NCI-H748 (cell line): ENCODE data around the gene TBPL1.
"Not testable (repeated sequence)": the region's sequence is repeated elsewhere in the genome, so short reads cannot be mapped to it uniquely, and the experiment has no call there.

Experiments used
- DNase-seq: peaks from one replicate; lab custom pipeline; 2025; ENCODE audit not compliant: unreplicated experiment; lab: John Stamatoyannopoulos, UW

The TBPL1 gene

GRCh38 chr6:133952815-133953633 is at the start of gene TBPL1:
Gene TBPL1 (plus strand): TSS chr6:133953224. CDS start chr6:133980126, 26,902 bp downstream.
- peak; percentile 98 for DNase-seq

GRCh38 chr6:133903855-133904254 is 49.2 kb upstream of the TBPL1 start:
- no peak for DNase-seq

- DNase-seq: no peak
Measured at GRCh38 chr6:133906050-133906449, 47.0 kb upstream of the TBPL1 start.

- peak; percentile 95 for DNase-seq
Measured at GRCh38 chr6:133916650-133917151, 36.3 kb upstream of the TBPL1 start.

GRCh38 chr6:133917781-133918180 is 35.2 kb upstream of the TBPL1 start:
- DNase-seq: no peak

GRCh38 chr6:133918208-133918930 is 34.7 kb upstream of the TBPL1 start:
- no peak for DNase-seq

GRCh38 chr6:133919362-133919761 is 33.7 kb upstream of the TBPL1 start:
- DNase-seq: no peak

GRCh38 chr6:133921249-133921859 is 31.7 kb upstream of the TBPL1 start:
- peak; percentile 84 for DNase-seq

- DNase-seq: peak; percentile 76
Measured at GRCh38 chr6:133923938-133924593, 29.0 kb upstream of the TBPL1 start.

GRCh38 chr6:133931221-133931620 is 21.8 kb upstream of the TBPL1 start:
- DNase-seq: not testable (repeated sequence)

- not testable (repeated sequence) for DNase-seq
Measured at GRCh38 chr6:133936352-133936751, 16.7 kb upstream of the TBPL1 start.

- no peak for DNase-seq
Measured at GRCh38 chr6:133937909-133938308, 15.1 kb upstream of the TBPL1 start.

- DNase-seq: no peak
Measured at GRCh38 chr6:133938533-133938932, 14.5 kb upstream of the TBPL1 start.

- no peak for DNase-seq
Measured at GRCh38 chr6:133939778-133940667, 13.0 kb upstream of the TBPL1 start.

- DNase-seq: no peak
Measured at GRCh38 chr6:133945158-133945557, 7.9 kb upstream of the TBPL1 start.

- DNase-seq: no peak
Measured at GRCh38 chr6:133947302-133947900, 5.6 kb upstream of the TBPL1 start.

- no peak for DNase-seq
Measured at GRCh38 chr6:133948472-133948871, 4.6 kb upstream of the TBPL1 start.

GRCh38 chr6:133951227-133951626 is 1.8 kb upstream of the TBPL1 start:
- DNase-seq: no peak
